SU-DHL-6 (cell line): ENCODE results near the gene PARL.

Experiments used
- H2AFZ ChIP-seq: fragments of 200-600 bp; sonication (generic); 2 replicates; pipeline ENCODE4 v1.6.1; 2014; ENCODE audit warnings: low read depth, mild to moderate bottlenecking, moderate library complexity, mixed read lengths, antibody characterized with exemption, low read length; ENCODE audit not compliant: severe bottlenecking
- H3F3A ChIP-seq: fragments of 200-600 bp; shearing (Covaris generic); 2 replicates; pipeline ENCODE4 v1.6.0; 2016; ENCODE audit warnings: antibody characterized with exemption, mild to moderate bottlenecking; ENCODE audit not compliant: insufficient read depth
- H3K27ac ChIP-seq: fragments of 200-600 bp; sonication (generic); 2 replicates; pipeline ENCODE4 v1.5.1; 2016; ENCODE audit warnings: low read depth, mild to moderate bottlenecking, low read length, moderate library complexity, mixed read lengths
- H3K27me3 ChIP-seq: fragments of 200-600 bp; sonication (generic), shearing (Covaris generic); 2 replicates; pipeline ENCODE4 v1.6.0; 2014; ENCODE audit warnings: mild to moderate bottlenecking, low read length
- H3K36me3 ChIP-seq: fragments of 200-600 bp; sonication (generic); 2 replicates; pipeline ENCODE4 v1.6.1; 2014; ENCODE audit warnings: mild to moderate bottlenecking, low read length, mixed read lengths
- H3K4me2 ChIP-seq: fragments of 300-600, 200-600 bp; shearing (Covaris generic), sonication (generic); 2 replicates; pipeline ENCODE4 v1.6.0; 2014; ENCODE audit warnings: low read length, low read depth, mild to moderate bottlenecking; ENCODE audit not compliant: poor library complexity, severe bottlenecking
- H3K4me3 ChIP-seq: fragments of 200-600 bp; sonication (generic); 2 replicates; pipeline ENCODE4 v1.5.1; 2014; ENCODE audit warnings: antibody characterized with exemption, low read length, mild to moderate bottlenecking, mixed read lengths; ENCODE audit not compliant: insufficient read depth, poor library complexity, severe bottlenecking
- H3K79me2 ChIP-seq: fragments of 200-600 bp; sonication (generic); 2 replicates; pipeline ENCODE4 v1.6.1; 2014; ENCODE audit warnings: mild to moderate bottlenecking, low read length, moderate library complexity; ENCODE audit not compliant: insufficient read depth
- H3K9ac ChIP-seq: fragments of 200-600 bp; sonication (generic); 2 replicates; pipeline ENCODE4 v1.7.0; 2014; ENCODE audit warnings: mild to moderate bottlenecking, low read length
- H3K9me2 ChIP-seq: fragments of 200-600 bp; sonication (generic); replicated peaks from 2 replicates; pipeline ENCODE4 v1.6.1; 2014; ENCODE audit warnings: low read length; ENCODE audit not compliant: insufficient read depth
- H3K9me3 ChIP-seq: fragments of 200-600 bp; sonication (generic); 2 replicates; pipeline ENCODE4 v1.6.1; 2014; ENCODE audit warnings: low read length, mixed read lengths; ENCODE audit not compliant: insufficient read depth
- H4K20me1 ChIP-seq: fragments of 200-600 bp; sonication (generic); 2 replicates; pipeline ENCODE4 v1.6.1; 2014; ENCODE audit warnings: low read depth, mild to moderate bottlenecking, antibody characterized with exemption, low read length, moderate library complexity, mixed read lengths
- CTCF ChIP-seq: fragments of 200-600 bp; sonication (generic); IDR thresholded peaks from one replicate; pipeline ENCODE4 v1.5.1; 2017; ENCODE audit warnings: antibody characterized with exemption, mild to moderate bottlenecking, low read length, moderate library complexity; ENCODE audit not compliant: insufficient read depth, poor library complexity, severe bottlenecking
- EZH2phosphoT487 ChIP-seq: fragments of 200-600 bp; sonication (generic), shearing (Covaris generic); conservative IDR thresholded peaks from 2 replicates; pipeline ENCODE4 v1.6.1; 2018; ENCODE audit warnings: mild to moderate bottlenecking, antibody characterized with exemption, low read length, moderate library complexity, mixed read lengths

PARL gene

DNA sequence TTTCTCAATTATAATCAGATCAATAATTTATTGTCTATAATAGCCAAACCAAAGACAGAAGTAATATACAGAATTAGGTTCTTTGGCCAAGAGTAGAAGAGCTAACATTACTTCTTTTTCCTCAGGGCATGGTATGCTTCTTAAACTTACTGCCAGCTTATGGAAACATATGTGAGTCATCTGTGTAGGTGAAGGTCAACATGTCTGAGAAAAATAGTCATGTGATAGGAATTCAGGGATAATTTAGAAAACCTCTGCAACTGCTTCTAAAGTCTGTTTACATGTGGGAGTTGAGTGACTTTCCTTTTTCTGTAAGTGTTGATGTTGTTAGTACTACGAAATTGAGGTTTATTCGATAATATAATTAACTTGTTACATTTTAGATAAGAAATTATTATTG, 40.1 kb downstream of the PARL start:
- Histone ChIP-seq H3K79me2 (no peaks in the 10 kb centered on the region), H3K27ac (no peak overlapping the region), H3F3A (no peaks in the 10 kb centered on the region), H2AFZ (no peak overlapping the region), H3K4me3 (no peak overlapping the region), H3K4me2 (no peak overlapping the region), H3K9me2 (no peaks in the 10 kb centered on the region), H3K9ac (no peak overlapping the region), H4K20me1 (no peaks in the 10 kb centered on the region), H3K9me3 (no peaks in the 10 kb centered on the region), H3K36me3 (peaks cover 16% of the 10 kb centered on the region; the same call in 1 of the 2 replicates), H3K27me3 (no peaks in the 10 kb centered on the region)
- TF ChIP-seq EZH2phosphoT487 (no peak), CTCF (no peak)

DNA sequence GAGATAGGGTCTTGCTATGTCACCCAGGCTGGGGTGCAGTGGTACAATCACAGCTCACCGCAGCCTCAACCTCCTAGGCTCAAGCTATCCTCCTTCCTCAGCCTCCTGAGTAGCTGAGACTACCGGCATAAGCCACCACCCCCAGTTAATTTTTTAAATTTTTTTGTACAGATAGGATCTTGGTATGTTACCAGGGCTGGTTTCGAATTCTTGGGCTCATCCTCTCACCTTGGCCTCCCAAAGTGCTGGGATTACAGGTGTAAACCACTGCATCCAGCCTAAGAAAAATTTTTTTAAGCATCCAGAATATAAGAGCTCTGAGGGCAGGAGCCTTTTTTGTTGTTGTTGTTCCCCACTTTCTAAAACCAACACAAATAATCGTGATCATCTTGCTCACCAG, 44.9 kb downstream of the PARL start:
- Histone ChIP-seq H3K9ac (no peak overlapping the region), H3K4me2 (no peak overlapping the region), H3K9me3 (no peaks in the 10 kb centered on the region), H3K36me3 (peaks cover 14% of the 10 kb centered on the region; the same call in 1 of the 2 replicates), H3K4me3 (no peak overlapping the region), H3F3A (no peaks in the 10 kb centered on the region), H3K79me2 (no peaks in the 10 kb centered on the region), H3K9me2 (no peaks in the 10 kb centered on the region), H4K20me1 (no peaks in the 10 kb centered on the region), H3K27ac (no peak overlapping the region), H3K27me3 (no peaks in the 10 kb centered on the region), H2AFZ (no peak overlapping the region)
- TF ChIP-seq EZH2phosphoT487 (no peak), CTCF (no peak)

- TF ChIP-seq EZH2phosphoT487 (no peak), CTCF (no peak)
- H3K4me3 ChIP-seq = no peak overlapping the region
- no peaks in the 10 kb centered on the region for H3K27me3 ChIP-seq
- no peaks in the 10 kb centered on the region for H3K9me2 ChIP-seq
- H4K20me1 ChIP-seq = no peaks in the 10 kb centered on the region
- H2AFZ ChIP-seq = no peak overlapping the region
- no peak overlapping the region for H3K27ac ChIP-seq
- peaks cover 10% of the 10 kb centered on the region; the same call in 1 of the 2 replicates for H3K36me3 ChIP-seq
- H3K4me2 ChIP-seq = no peak overlapping the region
- H3K79me2 ChIP-seq = no peaks in the 10 kb centered on the region
- H3K9ac ChIP-seq = no peak overlapping the region
- no peaks in the 10 kb centered on the region for H3K9me3 ChIP-seq
- H3F3A ChIP-seq = no peaks in the 10 kb centered on the region
These were observed 46.8 kb downstream of the PARL start for GRCh38 chr3:183837894-183838293.
